Astrocyte (in vitro differentiated cells and primary cell): ENCODE data around the gene STRBP. TPM values are rescaled to one million over a fixed set of nuclear protein-coding genes. Genes with fewer than 3 reads are reported as not detected.

Experiments used
- DNase-seq: peaks from one replicate; pipeline ENCODE4 v3.0.0-alpha.2; 2010; ENCODE audit warnings: low read depth
- FAIRE-seq: peaks from 2 replicates; lab custom pipeline; 2011; peaks lifted over from hg19 to GRCh38; lab: Jason Lieb, UNC
- H2AFZ ChIP-seq: 2 replicates; pipeline ENCODE4 v1.6.0; 2012; ENCODE audit warnings: low read depth, low read length, inconsistent platforms
- H3K27ac ChIP-seq: 2 replicates; pipeline ENCODE4 v1.5.1; 2011; ENCODE audit warnings: low read depth, low read length, inconsistent platforms
- H3K27me3 ChIP-seq: 2 replicates; pipeline ENCODE4 v1.6.0; 2011; ENCODE audit warnings: low read length, inconsistent platforms; ENCODE audit not compliant: insufficient read depth
- H3K36me3 ChIP-seq: 2 replicates; pipeline ENCODE4 v1.5.1; 2011; ENCODE audit warnings: low read length, inconsistent platforms; ENCODE audit not compliant: insufficient read depth
- H3K4me1 ChIP-seq: 2 replicates; pipeline ENCODE4 v1.5.1; 2011; ENCODE audit warnings: low read length, inconsistent platforms; ENCODE audit not compliant: insufficient read depth
- H3K4me2 ChIP-seq: 2 replicates; pipeline ENCODE4 v1.6.0; 2012; ENCODE audit warnings: low read length, inconsistent platforms
- H3K4me3 ChIP-seq: 2 replicates; pipeline ENCODE4 v1.5.1; 2011; ENCODE audit warnings: low read depth, mild to moderate bottlenecking, low read length, inconsistent platforms; ENCODE audit not compliant: insufficient read depth
- H3K79me2 ChIP-seq: 2 replicates; pipeline ENCODE4 v1.6.0; 2012; ENCODE audit warnings: mild to moderate bottlenecking, low read length, inconsistent platforms; ENCODE audit not compliant: insufficient read depth
- H3K9ac ChIP-seq: 2 replicates; pipeline ENCODE4 v1.6.0; 2012; ENCODE audit warnings: mild to moderate bottlenecking, low read length, inconsistent platforms
- H3K9me3 ChIP-seq: 2 replicates; pipeline ENCODE4 v1.5.1; 2012; ENCODE audit warnings: low read depth, mild to moderate bottlenecking, low read length, inconsistent platforms; ENCODE audit not compliant: insufficient read depth
- H4K20me1 ChIP-seq: 2 replicates; pipeline ENCODE4 v1.6.0; 2012; ENCODE audit warnings: low read length, inconsistent platforms; ENCODE audit not compliant: insufficient read depth
- H3K27ac Mint-ChIP-seq: one replicate; pipeline ENCODE4 v1.8.0; 2021; ENCODE audit warnings: mild to moderate bottlenecking, mixed read lengths; ENCODE audit not compliant: unreplicated experiment
- H3K27me3 Mint-ChIP-seq: one replicate; pipeline ENCODE4 v1.8.0; 2021; ENCODE audit warnings: low read depth, mixed read lengths; ENCODE audit not compliant: unreplicated experiment
- H3K36me3 Mint-ChIP-seq: one replicate; pipeline ENCODE4 v1.8.0; 2021; ENCODE audit warnings: low read depth, mixed read lengths; ENCODE audit not compliant: unreplicated experiment
- H3K4me1 Mint-ChIP-seq: one replicate; pipeline ENCODE4 v1.8.0; 2021; ENCODE audit warnings: low read depth, mixed read lengths; ENCODE audit not compliant: unreplicated experiment
- H3K4me3 Mint-ChIP-seq: one replicate; pipeline ENCODE4 v1.8.0; 2021; ENCODE audit warnings: mild to moderate bottlenecking, moderate library complexity, mixed read lengths; ENCODE audit not compliant: unreplicated experiment
- H3K9me3 Mint-ChIP-seq: one replicate; pipeline ENCODE4 v1.8.0; 2021; ENCODE audit warnings: mild to moderate bottlenecking, mixed read lengths; ENCODE audit not compliant: unreplicated experiment
- EZH2 ChIP-seq: IDR thresholded peaks from 2 replicates; pipeline ENCODE4 v1.6.1; 2012; ENCODE audit warnings: mild to moderate bottlenecking, low read length, inconsistent platforms; ENCODE audit not compliant: insufficient read depth
- total RNA-seq: library from RNA; stranded (reverse); gene quantifications from 2 replicates; pipeline ENCODE4 v1.2.1, GENCODE V29; 2021
- TF ChIP-seq, protein P1 (sequence below): IDR thresholded peaks from 2 replicates; pipeline ENCODE4 v1.5.1; 2011; ENCODE audit warnings: low read depth, mild to moderate bottlenecking, inconsistent platforms, low read length, moderate library complexity; ENCODE audit not compliant: insufficient read depth

STRBP gene
- total RNA-seq, 1 donor from 2014 or later = 13.1 TPM

DNA sequence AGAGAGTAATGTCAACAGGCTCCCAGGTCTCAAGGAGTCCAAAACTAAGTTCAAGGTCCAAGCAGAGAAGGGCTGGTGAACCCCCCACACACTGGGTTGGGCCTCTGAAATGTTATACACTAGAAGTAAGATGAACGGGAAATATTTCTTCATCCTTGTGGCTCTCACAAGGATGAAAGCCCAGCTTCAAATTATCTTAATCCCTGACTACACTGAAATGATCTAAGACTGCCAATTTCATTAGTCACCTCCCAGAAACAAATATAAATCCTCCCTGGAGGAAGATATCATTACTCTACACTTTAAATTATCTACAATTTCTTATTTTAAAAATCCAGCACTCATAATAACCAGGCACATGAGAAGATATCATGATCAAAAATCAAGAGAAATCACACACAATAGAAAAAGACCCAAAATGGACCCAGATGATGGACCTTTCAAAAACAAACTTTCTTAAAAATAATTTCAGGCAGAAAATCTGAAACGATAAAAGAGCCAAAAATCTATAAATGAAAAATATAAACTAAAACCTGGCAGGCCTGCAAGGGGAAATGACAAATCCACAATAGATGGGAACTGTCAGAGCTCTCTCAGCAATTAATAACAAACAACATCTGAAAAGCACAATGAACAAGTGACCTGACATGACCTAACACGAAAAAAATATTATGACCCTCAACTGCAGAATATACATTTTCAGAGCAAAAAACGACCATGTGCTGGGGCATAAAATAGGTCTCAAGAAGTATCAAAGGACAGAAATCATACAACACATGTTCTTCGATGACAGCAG is 117.5 kb downstream of the STRBP start:
- Histone ChIP-seq H3K4me1 (no peaks in the 10 kb centered on the region), H4K20me1 (no peaks in the 10 kb centered on the region), H3K4me2 (no peak overlapping the region), H3K4me3 (no peak overlapping the region), H2AFZ (no peak overlapping the region), H3K27me3 (no peaks in the 10 kb centered on the region), H3K36me3 (no peaks in the 10 kb centered on the region), H3K9ac (no peak overlapping the region), H3K9me3 (no peaks in the 10 kb centered on the region), H3K79me2 (no peaks in the 10 kb centered on the region), H3K27ac (no peak overlapping the region)
- Mint-ChIP-seq H3K9me3 (peaks cover 3% of the 10 kb centered on the region), H3K4me1 (no peaks in the 10 kb centered on the region), H3K27ac (no peak overlapping the region), H3K36me3 (no peaks in the 10 kb centered on the region), H3K27me3 (no peaks in the 10 kb centered on the region), H3K4me3 (no peak overlapping the region)
- TF ChIP-seq EZH2 = no peak
- TF ChIP-seq, protein P1, sequence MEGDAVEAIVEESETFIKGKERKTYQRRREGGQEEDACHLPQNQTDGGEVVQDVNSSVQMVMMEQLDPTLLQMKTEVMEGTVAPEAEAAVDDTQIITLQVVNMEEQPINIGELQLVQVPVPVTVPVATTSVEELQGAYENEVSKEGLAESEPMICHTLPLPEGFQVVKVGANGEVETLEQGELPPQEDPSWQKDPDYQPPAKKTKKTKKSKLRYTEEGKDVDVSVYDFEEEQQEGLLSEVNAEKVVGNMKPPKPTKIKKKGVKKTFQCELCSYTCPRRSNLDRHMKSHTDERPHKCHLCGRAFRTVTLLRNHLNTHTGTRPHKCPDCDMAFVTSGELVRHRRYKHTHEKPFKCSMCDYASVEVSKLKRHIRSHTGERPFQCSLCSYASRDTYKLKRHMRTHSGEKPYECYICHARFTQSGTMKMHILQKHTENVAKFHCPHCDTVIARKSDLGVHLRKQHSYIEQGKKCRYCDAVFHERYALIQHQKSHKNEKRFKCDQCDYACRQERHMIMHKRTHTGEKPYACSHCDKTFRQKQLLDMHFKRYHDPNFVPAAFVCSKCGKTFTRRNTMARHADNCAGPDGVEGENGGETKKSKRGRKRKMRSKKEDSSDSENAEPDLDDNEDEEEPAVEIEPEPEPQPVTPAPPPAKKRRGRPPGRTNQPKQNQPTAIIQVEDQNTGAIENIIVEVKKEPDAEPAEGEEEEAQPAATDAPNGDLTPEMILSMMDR = no peak
- FAIRE-seq (no peak), DNase-seq (no peak)

DNA sequence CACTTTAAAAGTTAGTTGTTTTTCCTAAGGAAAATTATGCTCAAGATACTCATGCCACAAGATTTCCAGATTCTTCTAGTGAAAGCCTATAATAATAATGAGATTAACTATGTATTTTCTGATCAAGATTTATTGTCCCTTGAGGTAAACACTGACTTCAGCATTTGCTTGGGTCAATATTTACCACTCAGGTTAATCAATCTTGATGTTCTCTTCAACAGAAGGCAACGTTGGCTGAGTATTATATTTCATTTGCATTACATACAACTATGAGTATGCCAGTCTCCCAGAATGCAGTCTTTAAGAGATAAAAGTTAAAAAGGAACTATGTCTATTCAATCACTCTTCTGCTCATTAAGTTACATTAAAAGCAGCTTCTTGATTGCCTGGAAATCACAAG is 119.3 kb downstream of the STRBP start:
- Mint-ChIP-seq H3K4me3 (no peak overlapping the region), H3K27ac (no peak overlapping the region), H3K9me3 (peaks cover 3% of the 10 kb centered on the region), H3K36me3 (no peaks in the 10 kb centered on the region), H3K27me3 (no peaks in the 10 kb centered on the region), H3K4me1 (no peaks in the 10 kb centered on the region)
- no peaks in the 10 kb centered on the region for H3K36me3 ChIP-seq
- no peak for FAIRE-seq
- no peak overlapping the region for H2AFZ ChIP-seq
- no peaks in the 10 kb centered on the region for H3K79me2 ChIP-seq
- H3K4me2 ChIP-seq = no peak overlapping the region
- H3K9ac ChIP-seq = no peak overlapping the region
- H3K4me1 ChIP-seq = no peaks in the 10 kb centered on the region
- H3K27ac ChIP-seq = no peak overlapping the region
- TF ChIP-seq, protein P1 = no peak
- TF ChIP-seq EZH2 = no peak
- no peaks in the 10 kb centered on the region for H3K9me3 ChIP-seq
- H3K4me3 ChIP-seq = no peak overlapping the region
- no peak for DNase-seq
- H4K20me1 ChIP-seq = no peaks in the 10 kb centered on the region
- no peaks in the 10 kb centered on the region for H3K27me3 ChIP-seq

GRCh38 chr9:123138163-123138562 is 130.2 kb downstream of the STRBP start:
- H3K27ac ChIP-seq = no peak overlapping the region
- H3K27me3 Mint-ChIP-seq = no peaks in the 10 kb centered on the region
- FAIRE-seq (no peak), DNase-seq (no peak)
- H3K4me3 Mint-ChIP-seq = no peak overlapping the region
- H3K4me3 ChIP-seq = no peak overlapping the region
- no peaks in the 10 kb centered on the region for H3K27me3 ChIP-seq
- H3K36me3 ChIP-seq = no peaks in the 10 kb centered on the region
- H4K20me1 ChIP-seq = no peaks in the 10 kb centered on the region
- no peaks in the 10 kb centered on the region for H3K79me2 ChIP-seq
- no peak overlapping the region for H2AFZ ChIP-seq
- H3K36me3 Mint-ChIP-seq = no peaks in the 10 kb centered on the region
- no peak overlapping the region for H3K4me2 ChIP-seq
- H3K9me3 ChIP-seq = no peaks in the 10 kb centered on the region
- H3K4me1 Mint-ChIP-seq = no peaks in the 10 kb centered on the region
- no peak overlapping the region for H3K9ac ChIP-seq
- no peak overlapping the region for H3K27ac Mint-ChIP-seq
- peaks cover 3% of the 10 kb centered on the region for H3K9me3 Mint-ChIP-seq
- H3K4me1 ChIP-seq = no peaks in the 10 kb centered on the region
- TF ChIP-seq, protein P1 = no peak
